HepG2 (cell line): ENCODE data around the gene CGNL1. TPM values are rescaled to one million over a fixed set of nuclear protein-coding genes. Genes with fewer than 3 reads are reported as not detected.

Source experiments
- ATAC-seq: fragments of 200-7000 bp; cut with Tn5 transposase; 3 replicates; pipeline ENCODE4 v1.9.1; 2020; ENCODE audit warnings: mild to moderate bottlenecking, moderate library complexity
- BruUV-seq: library from RNA; stranded (reverse); fragments of 400-500 nt; replicated peaks from 2 replicates; lab custom pipeline; 2021; lab: Mats Ljungman, UMichigan
- CTCF ChIA-PET: fragments of 300-600 bp; formaldehyde crosslinking; extraction: SDS; loops from one replicate; lab custom pipeline; 2021; ENCODE audit warnings: low total read pairs, inconsistent platforms, low intra/inter-chr PET ratio; lab: Yijun Ruan, JAX
- POLR2A ChIA-PET: fragments of 350-600 bp; sonication (Branson Sonifier 250); formaldehyde crosslinking; loops from one replicate; lab custom pipeline; 2020; ENCODE audit warnings: antibody characterized with exemption, inconsistent platforms; lab: Yijun Ruan, JAX
- DNase-seq: peaks from one replicate; pipeline ENCODE4 v3.0.0-alpha.2; 2015; ENCODE audit warnings: low spot score
- FAIRE-seq: peaks from 3 replicates; lab custom pipeline; 2011; peaks lifted over from hg19 to GRCh38; lab: Jason Lieb, UNC
- H2AFZ ChIP-seq: one replicate; pipeline ENCODE4 v1.6.1; 2011; ENCODE audit warnings: low read length, inconsistent platforms
- H3K27ac ChIP-seq: fragments of 300-600 bp; 3 replicates; pipeline ENCODE4 v1.8.0; 2011; ENCODE audit warnings: mixed run types, mild to moderate bottlenecking, mixed read lengths, low read length, inconsistent platforms; ENCODE audit not compliant: insufficient read depth; ENCODE audit errors: extremely low read length
- H3K27me3 ChIP-seq, 2 experiments: fragments of 200-600 bp in 1 of 2; 2 replicates in 1 of 2; 3 replicates in 1 of 2; pipeline versions ENCODE4 v1.6.0 to v1.8.0; 2011; ENCODE audit warnings: low read length in 2 of 2, mild to moderate bottlenecking in 2 of 2, moderate library complexity in 2 of 2, inconsistent platforms in 1 of 2; ENCODE audit not compliant: insufficient read depth in 2 of 2, control insufficient read depth in 1 of 2
- H3K36me3 ChIP-seq, 2 experiments: fragments of 200-600 bp in 1 of 2; replicated peaks in 1 of 2; 2 replicates in 1 of 2; 3 replicates in 1 of 2; pipeline versions ENCODE4 v1.5.1 to v1.8.0; 2011; ENCODE audit warnings: low read length in 2 of 2, inconsistent platforms in 1 of 2; ENCODE audit not compliant: insufficient read depth in 2 of 2, control insufficient read depth in 1 of 2
- H3K4me1 ChIP-seq: 2 replicates; pipeline ENCODE4 v1.5.1; 2012; ENCODE audit warnings: low read length, inconsistent platforms; ENCODE audit not compliant: insufficient read depth
- H3K4me2 ChIP-seq: 2 replicates; pipeline ENCODE4 v1.6.0; 2011; ENCODE audit warnings: low read depth, low read length, inconsistent platforms
- H3K4me3 ChIP-seq, 3 experiments: fragments of 200-600 bp in 1 of 3; sonication (generic), shearing (Covaris generic) in 1 of 3; replicated peaks in 1 of 3; 2 replicates each; pipeline ENCODE4 v1.5.1; 2011 to 2016; ENCODE audit warnings: low read length in 3 of 3, inconsistent platforms in 2 of 3, low read depth in 2 of 3, mild to moderate bottlenecking in 2 of 3, control low read depth in 1 of 3, mixed read lengths in 1 of 3; ENCODE audit not compliant: insufficient read depth in 1 of 3
- H3K79me2 ChIP-seq: one replicate; pipeline ENCODE4 v1.6.1; 2011; ENCODE audit warnings: low read length, inconsistent platforms; ENCODE audit not compliant: insufficient read depth
- H3K9ac ChIP-seq: 2 replicates; pipeline ENCODE4 v1.6.0; 2011; ENCODE audit warnings: mild to moderate bottlenecking, low read depth, low read length, inconsistent platforms; ENCODE audit not compliant: insufficient read depth
- H3K9me3 ChIP-seq: 2 replicates; pipeline ENCODE4 v1.5.1; 2012; ENCODE audit warnings: mild to moderate bottlenecking, low read length
- H4K20me1 ChIP-seq: 2 replicates; pipeline ENCODE4 v1.6.0; 2011; ENCODE audit warnings: inconsistent platforms, mild to moderate bottlenecking, low read length, moderate library complexity; ENCODE audit not compliant: insufficient read depth
- ATF3 ChIP-seq: sonication (generic); formaldehyde crosslinking; IDR thresholded peaks from 2 replicates; pipeline ENCODE4 v1.4.0; 2020; ENCODE audit warnings: missing genetic modification reagents
- CBX2 ChIP-seq, 2 experiments: fragments of 200-600 bp in 1 of 2; sonication (generic); formaldehyde crosslinking in 1 of 2; IDR thresholded peaks; 2 replicates each; pipeline versions ENCODE4 v1.7.0 to v1.8.1; 2018 to 2022; ENCODE audit warnings: low read depth in 2 of 2, low read length in 1 of 2, mild to moderate bottlenecking in 1 of 2, missing genetic modification reagents in 1 of 2
- FOXM1 ChIP-seq: sonication (generic); formaldehyde crosslinking; IDR thresholded peaks from 2 replicates; pipeline ENCODE4 v1.5.0; 2020; ENCODE audit warnings: missing genetic modification reagents
- HMGXB4 ChIP-seq, 2 experiments: sonication (generic) in 1 of 2; formaldehyde crosslinking in 1 of 2; IDR thresholded peaks; 2 replicates each; pipeline versions ENCODE4 v1.4.0 to v1.6.1; 2018 to 2020; ENCODE audit warnings: missing genetic modification reagents in 2 of 2, borderline replicate concordance in 1 of 2, low read depth in 1 of 2, mild to moderate bottlenecking in 1 of 2, missing biosample characterization in 1 of 2
- NR2C2 ChIP-seq: sonication (generic); formaldehyde crosslinking; IDR thresholded peaks from 2 replicates; pipeline ENCODE4 v1.4.0; 2020; ENCODE audit warnings: missing genetic modification reagents, mild to moderate bottlenecking, moderate library complexity, borderline replicate concordance
- TAF1 ChIP-seq: sonication (generic); formaldehyde crosslinking; IDR thresholded peaks from 2 replicates; pipeline ENCODE4 v1.4.0; 2020; ENCODE audit warnings: missing genetic modification reagents
- THRA ChIP-seq: sonication (generic); formaldehyde crosslinking; IDR thresholded peaks from 2 replicates; pipeline ENCODE4 v1.4.0; 2020; ENCODE audit warnings: missing genetic modification reagents, borderline replicate concordance
- ZBTB10 ChIP-seq: sonication (generic); formaldehyde crosslinking; IDR thresholded peaks from 2 replicates; pipeline ENCODE4 v1.4.0; 2020; ENCODE audit warnings: missing genetic modification reagents, borderline replicate concordance
- ZNF530 ChIP-seq: sonication (generic); formaldehyde crosslinking; IDR thresholded peaks from 2 replicates; pipeline ENCODE4 v1.5.0; 2020; ENCODE audit warnings: low read depth, mild to moderate bottlenecking, missing genetic modification reagents
- ZNF652 ChIP-seq: IDR thresholded peaks from 2 replicates; pipeline ENCODE4 v1.6.1; 2016; ENCODE audit warnings: low read depth, borderline replicate concordance
- ZNF687 ChIP-seq: sonication (generic); formaldehyde crosslinking; IDR thresholded peaks from 2 replicates; pipeline ENCODE4 v1.5.1; 2020; ENCODE audit warnings: mild to moderate bottlenecking, missing genetic modification reagents, moderate library complexity
- WGBS: methylation state at CpG from one replicate; pipeline ENCODE4 v1.1.6; 2017; ENCODE audit warnings: low lambda C conversion rate; 5-methylcytosine and 5-hydroxymethylcytosine counted together
- in situ Hi-C: cut with HindIII; loops from 2 replicates; pipeline ENCODE4 v1.10.0; 2017; ENCODE audit warnings: low pct_unique_long_range_greater_than_20kb; ENCODE audit not compliant: extremely low pct_ligation_motif_present
- intact Hi-C: fragments of 100-400 bp; cut with micrococcal nuclease; formaldehyde crosslinking; loops from one replicate; pipeline ENCODE4 v1.10.0; 2022; ENCODE audit not compliant: unreplicated experiment
- polyA plus RNA-seq, 8 experiments: library from polyadenylated mRNA; depleted of rRNA in 3 of 8; stranded (reverse) in 7 of 8; unstranded in 1 of 8; fragments of >200 nt; fragmentation: Illumina TruSeq in 4 of 8; extraction: Trizol in 4 of 8; gene quantifications; 2 replicates each; pipeline versions ENCODE4 v1.2.1 to v1.2.3, GENCODE V29; 2011 to 2016; ENCODE audit warnings: low read depth in 4 of 8, missing spikeins in 1 of 8, mixed read lengths in 1 of 8; ENCODE audit not compliant: insufficient read depth in 1 of 8
- total RNA-seq, 5 experiments: library from RNA; depleted of rRNA; stranded (reverse); fragments of >200 nt; fragmentation: Illumina TruSeq; extraction: Trizol; gene quantifications; 2 replicates each; pipeline ENCODE4 v1.2.3, GENCODE V29; 2016; ENCODE audit warnings: low read depth in 1 of 5

The CGNL1 gene
- total and polyA plus RNA-seq, 2 of the 13 experiments (the other 11 are each of a cell fraction or from before 2014, with no cell fraction given) = 5.6 to 15.6 TPM

GRCh38 chr15:57599296-57599810 is 223.0 kb downstream of the CGNL1 start (continued):
- TF ChIP-seq ZBTB10 (CRISPR knock-in tag) (no peak), CBX2 (IDR thresholded peaks at IDR 0.05; ENCODE audit: low read depth, low read length) (no peak), CBX2 (CRISPR knock-in tag; IDR thresholded peaks at IDR 0.05; ENCODE audit: low read depth) (no peak)

- 0% methylated on average over 1 of the region's 1 CpG for WGBS
- POLR2A ChIA-PET = no interaction called here
- TF ChIP-seq HMGXB4 (CRISPR knock-in tag; IDR thresholded peaks at IDR 0.05; ENCODE audit: borderline replicate concordance in 1 of 2, low read depth in 1 of 2) (no peak), THRA (CRISPR knock-in tag) (no peak), ZNF652 (CRISPR knock-in tag) (no peak), ZNF530 (CRISPR knock-in tag) (no peak), ATF3 (CRISPR knock-in tag) (no peak), TAF1 (CRISPR knock-in tag) (no peak), NR2C2 (CRISPR knock-in tag) (no peak), ZNF687 (no peak), FOXM1 (CRISPR knock-in tag) (no peak)
Measured at GRCh38 chr15:57600197-57600596, 223.9 kb downstream of the CGNL1 start.

More at GRCh38 chr15:57600197-57600596, 223.9 kb downstream of the CGNL1 start:
- in situ Hi-C loops = no loop called here
- Histone ChIP-seq H2AFZ (no peak overlapping the region), H3K4me3 (no peak overlapping the region), H3K27me3 (peaks cover 0 to 32% of the 10 kb centered on the region in 2 experiments; a peak in 1 of 5 replicates), H3K4me2 (no peak overlapping the region), H4K20me1 (no peaks in the 10 kb centered on the region), H3K4me1 (no peaks in the 10 kb centered on the region), H3K9ac (no peak overlapping the region), H3K36me3 (no peaks in the 10 kb centered on the region), H3K9me3 (no peaks in the 10 kb centered on the region), H3K79me2 (no peaks in the 10 kb centered on the region), H3K27ac (no peak overlapping the region)
- FAIRE-seq (no peak), DNase-seq (no peak), ATAC-seq (no peak)
- intact Hi-C loops = no loop called here
- CTCF ChIA-PET = no interaction called here
- BruUV-seq = no TSS peak
